ENCODE data around the gene MUC5B. TPM values are rescaled to one million over a fixed set of nuclear protein-coding genes. Genes with fewer than 3 reads are reported as not detected.
"Not testable (repeated sequence)": the region's sequence is repeated elsewhere in the genome, so short reads cannot be mapped to it uniquely, and the experiment has no call there.

Gene MUC5B, protein sequence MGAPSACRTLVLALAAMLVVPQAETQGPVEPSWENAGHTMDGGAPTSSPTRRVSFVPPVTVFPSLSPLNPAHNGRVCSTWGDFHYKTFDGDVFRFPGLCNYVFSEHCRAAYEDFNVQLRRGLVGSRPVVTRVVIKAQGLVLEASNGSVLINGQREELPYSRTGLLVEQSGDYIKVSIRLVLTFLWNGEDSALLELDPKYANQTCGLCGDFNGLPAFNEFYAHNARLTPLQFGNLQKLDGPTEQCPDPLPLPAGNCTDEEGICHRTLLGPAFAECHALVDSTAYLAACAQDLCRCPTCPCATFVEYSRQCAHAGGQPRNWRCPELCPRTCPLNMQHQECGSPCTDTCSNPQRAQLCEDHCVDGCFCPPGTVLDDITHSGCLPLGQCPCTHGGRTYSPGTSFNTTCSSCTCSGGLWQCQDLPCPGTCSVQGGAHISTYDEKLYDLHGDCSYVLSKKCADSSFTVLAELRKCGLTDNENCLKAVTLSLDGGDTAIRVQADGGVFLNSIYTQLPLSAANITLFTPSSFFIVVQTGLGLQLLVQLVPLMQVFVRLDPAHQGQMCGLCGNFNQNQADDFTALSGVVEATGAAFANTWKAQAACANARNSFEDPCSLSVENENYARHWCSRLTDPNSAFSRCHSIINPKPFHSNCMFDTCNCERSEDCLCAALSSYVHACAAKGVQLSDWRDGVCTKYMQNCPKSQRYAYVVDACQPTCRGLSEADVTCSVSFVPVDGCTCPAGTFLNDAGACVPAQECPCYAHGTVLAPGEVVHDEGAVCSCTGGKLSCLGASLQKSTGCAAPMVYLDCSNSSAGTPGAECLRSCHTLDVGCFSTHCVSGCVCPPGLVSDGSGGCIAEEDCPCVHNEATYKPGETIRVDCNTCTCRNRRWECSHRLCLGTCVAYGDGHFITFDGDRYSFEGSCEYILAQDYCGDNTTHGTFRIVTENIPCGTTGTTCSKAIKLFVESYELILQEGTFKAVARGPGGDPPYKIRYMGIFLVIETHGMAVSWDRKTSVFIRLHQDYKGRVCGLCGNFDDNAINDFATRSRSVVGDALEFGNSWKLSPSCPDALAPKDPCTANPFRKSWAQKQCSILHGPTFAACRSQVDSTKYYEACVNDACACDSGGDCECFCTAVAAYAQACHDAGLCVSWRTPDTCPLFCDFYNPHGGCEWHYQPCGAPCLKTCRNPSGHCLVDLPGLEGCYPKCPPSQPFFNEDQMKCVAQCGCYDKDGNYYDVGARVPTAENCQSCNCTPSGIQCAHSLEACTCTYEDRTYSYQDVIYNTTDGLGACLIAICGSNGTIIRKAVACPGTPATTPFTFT (N-terminal part only)
- not detected in 2 replicates for total RNA-seq
- polyA plus RNA-seq (2012), result 0.05 TPM

- no peak for DNase-seq (ENCODE audit: low read depth)
Measured at GRCh38 chr11:1222491-1223345, at the start of gene MUC5B. Gene MUC5B (plus strand): TSS chr11:1223066. CDS start chr11:1223124, 58 bp downstream.

DNA sequence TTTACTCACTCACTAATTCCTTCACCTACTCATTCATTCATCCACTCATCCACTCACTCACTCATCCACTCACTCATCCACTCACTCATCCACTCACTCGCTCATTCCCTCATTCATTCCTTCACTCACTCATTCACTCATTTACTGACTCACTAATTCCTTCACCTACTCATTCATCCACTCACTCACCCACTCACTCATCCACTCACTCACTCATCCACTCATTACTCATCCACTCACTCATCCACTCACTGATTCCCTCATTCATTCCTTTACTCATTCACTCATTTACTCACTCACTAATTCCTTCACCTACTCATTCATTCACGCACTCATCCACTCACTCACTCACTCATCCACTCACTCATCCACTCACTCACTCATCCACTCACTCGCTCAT lies 49.5 kb upstream of the MUC5B start:
- DNase-seq (ENCODE audit: low read depth), result not testable (repeated sequence)

DNA sequence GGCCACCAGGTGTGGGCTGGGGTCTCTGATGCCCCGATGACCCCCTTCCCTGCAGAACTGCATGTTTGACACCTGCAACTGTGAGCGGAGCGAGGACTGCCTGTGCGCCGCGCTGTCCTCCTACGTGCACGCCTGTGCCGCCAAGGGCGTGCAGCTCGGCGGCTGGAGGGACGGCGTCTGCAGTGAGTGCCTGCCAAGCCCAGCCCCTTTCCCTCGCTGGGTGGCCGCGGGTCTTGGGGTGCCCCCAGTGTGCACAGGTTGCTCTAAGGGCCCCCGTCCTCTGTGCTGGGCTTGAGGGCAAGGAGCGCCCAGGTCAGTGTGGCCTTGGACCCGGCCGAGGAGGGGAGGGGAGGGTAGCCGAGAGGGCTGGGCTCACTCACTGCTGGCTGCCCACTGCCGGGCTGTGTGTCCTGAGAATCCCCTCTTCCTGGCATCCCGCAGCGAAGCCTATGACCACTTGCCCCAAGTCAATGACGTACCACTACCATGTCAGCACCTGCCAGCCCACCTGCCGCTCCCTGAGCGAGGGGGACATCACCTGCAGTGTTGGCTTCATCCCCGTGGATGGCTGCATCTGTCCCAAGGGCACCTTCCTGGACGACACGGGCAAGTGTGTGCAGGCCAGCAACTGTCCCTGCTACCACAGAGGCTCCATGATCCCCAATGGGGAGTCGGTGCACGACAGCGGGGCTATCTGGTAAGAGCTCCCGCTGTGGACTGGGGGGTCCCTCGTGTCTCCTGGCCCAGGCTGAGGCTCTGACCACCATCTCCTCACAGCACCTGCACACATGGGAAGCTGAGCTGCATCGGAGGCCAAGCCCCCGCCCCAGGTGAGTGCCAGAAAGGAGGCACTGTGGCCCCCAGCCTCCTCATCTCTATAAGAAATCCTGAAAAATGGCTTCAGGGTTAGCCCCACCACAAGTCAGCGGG lies 48.2 kb upstream of the MUC5B start:
- no peak for DNase-seq (ENCODE audit: low read depth)

DNA sequence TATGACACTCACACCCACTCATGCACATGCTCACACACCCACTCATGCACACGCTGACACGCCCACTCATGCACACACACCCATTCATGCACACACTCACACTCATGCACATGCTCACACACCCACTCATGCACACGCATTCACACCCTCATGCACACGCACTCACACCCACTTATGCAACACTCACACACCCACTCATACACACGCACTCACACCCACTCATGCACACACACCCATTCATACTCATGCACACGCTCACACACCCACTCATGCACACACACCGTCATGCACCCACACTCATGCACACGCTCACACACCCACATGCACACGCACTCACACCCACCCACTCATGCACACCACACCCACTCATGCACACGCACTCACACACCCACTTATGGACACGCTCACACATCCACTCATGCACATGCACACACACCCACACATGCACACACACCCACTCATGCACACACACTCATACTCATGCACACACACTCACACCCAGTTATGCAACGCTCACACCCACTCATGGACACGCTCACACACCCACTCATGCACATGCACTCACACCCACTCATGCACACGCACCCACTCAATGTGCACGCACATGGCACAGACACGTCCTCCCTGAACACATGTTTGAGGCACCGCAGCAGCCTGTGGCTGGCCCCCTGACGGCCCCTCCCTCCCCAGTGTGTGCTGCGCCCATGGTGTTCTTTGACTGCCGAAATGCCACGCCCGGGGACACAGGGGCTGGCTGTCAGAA lies 47.2 kb upstream of the MUC5B start:
- no peak for DNase-seq (ENCODE audit: low read depth)

DNA sequence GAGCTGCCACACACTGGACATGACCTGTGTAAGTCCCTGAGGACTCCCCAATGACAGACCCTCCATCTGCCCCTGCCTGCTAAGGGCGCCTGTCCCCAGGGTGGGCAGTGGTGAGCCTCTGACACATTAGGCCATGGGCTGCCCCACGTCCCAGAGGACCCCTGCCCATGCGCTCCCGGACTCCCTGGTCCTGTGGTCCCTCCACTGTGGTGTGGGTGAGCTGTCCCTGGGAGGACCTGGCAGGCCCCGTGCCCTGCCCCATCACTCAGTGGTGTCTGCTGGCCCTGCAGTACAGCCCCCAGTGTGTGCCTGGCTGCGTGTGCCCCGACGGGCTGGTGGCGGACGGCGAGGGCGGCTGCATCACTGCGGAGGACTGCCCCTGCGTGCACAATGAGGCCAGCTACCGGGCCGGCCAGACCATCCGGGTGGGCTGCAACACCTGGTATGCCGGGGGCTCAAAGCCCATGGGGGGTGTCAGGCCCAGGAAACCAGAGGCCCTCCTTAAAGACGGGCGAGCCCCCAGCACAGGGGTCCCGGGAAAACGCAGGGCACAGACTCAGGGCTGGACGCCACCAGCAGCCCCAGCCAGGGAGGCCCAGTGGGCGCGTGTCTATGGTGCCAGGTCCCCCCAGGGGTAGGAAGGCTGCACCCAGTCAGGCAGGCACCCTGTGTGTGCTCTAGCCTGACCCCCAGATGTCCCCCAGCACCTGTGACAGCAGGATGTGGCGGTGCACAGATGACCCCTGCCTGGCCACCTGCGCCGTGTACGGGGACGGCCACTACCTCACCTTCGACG lies 46.4 kb upstream of the MUC5B start:
- DNase-seq (ENCODE audit: low read depth), result no peak

DNA sequence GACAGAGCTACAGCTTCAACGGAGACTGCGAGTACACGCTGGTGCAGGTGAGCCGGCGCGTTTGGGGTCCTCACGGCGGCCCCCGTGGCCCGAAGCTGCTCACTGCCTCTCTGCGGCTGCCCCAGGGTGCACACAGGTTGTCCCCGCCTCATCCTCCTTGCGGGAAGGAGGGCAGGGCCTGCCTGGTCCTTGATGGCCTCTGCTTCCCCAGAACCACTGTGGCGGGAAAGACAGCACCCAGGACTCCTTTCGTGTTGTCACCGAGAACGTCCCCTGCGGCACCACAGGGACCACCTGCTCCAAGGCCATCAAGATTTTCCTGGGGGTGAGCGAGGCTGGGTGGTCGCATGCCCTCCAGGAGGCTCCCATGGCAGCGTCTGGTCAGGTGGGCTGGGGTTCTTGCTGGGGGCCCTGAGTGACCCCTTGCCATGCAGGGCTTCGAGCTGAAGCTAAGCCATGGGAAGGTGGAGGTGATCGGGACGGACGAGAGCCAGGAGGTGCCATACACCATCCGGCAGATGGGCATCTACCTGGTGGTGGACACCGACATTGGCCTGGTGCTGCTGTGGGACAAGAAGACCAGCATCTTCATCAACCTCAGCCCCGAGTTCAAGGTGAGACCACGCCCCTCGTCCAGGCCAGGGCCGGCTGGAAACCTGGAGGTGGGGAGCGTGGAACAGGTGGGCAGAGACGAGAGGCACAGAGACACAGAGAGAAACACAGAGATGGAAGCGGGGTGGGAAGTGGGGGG lies 45.7 kb upstream of the MUC5B start:
- no peak for DNase-seq (ENCODE audit: low read depth)

DNA sequence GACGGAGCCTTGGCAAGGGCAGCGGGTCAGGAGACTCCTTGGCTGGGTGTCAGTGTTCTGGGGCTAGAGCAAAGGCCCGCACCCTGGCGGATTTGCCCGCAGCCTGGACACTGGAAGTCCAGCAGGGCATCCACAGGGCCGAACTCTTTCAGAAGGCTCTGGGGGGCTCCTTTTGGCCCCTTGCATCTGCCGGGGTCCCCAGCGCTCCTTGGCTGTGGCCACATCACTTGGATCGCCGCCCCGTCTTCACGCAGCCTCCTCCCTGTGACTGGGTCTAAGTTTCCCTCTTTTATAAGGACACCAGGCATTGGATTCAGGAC lies 45.1 kb upstream of the MUC5B start:
- no peak for DNase-seq (ENCODE audit: low read depth)

DNA sequence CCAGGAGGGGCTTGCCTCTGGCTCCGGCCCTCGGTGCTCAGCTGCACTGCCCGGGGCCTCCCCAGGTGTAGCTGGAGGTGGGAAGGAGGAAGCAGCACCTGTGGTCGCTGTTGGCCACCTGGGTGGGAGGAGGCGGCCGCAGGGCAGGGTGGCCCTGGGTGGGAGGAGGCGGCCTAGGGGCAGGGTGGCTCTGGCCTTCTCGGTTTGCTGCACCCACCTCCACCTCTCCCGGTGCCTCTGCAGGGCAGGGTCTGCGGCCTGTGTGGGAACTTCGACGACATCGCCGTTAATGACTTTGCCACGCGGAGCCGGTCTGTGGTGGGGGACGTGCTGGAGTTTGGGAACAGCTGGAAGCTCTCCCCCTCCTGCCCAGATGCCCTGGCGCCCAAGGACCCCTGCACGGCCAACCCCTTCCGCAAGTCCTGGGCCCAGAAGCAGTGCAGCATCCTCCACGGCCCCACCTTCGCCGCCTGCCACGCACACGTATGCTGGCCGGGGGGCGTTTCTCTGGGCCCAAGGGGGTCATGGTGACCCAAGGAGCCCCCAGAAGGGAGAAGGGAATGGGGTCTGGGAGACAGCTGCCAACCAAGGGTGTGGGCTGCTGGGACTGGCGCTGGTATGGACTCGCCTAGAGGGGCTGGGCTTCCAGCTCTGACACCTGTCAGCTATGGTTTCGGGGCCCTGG lies 44.5 kb upstream of the MUC5B start:
- no peak for DNase-seq (ENCODE audit: low read depth)

- no peak for DNase-seq (ENCODE audit: low read depth)
Measured at GRCh38 chr11:1178906-1179305, 44.0 kb upstream of the MUC5B start.

- DNase-seq (ENCODE audit: low read depth), result no peak
Measured at GRCh38 chr11:1179641-1180040, 43.2 kb upstream of the MUC5B start.

- DNase-seq (ENCODE audit: low read depth), result no peak
Measured at GRCh38 chr11:1180171-1180570, 42.7 kb upstream of the MUC5B start.

DNA sequence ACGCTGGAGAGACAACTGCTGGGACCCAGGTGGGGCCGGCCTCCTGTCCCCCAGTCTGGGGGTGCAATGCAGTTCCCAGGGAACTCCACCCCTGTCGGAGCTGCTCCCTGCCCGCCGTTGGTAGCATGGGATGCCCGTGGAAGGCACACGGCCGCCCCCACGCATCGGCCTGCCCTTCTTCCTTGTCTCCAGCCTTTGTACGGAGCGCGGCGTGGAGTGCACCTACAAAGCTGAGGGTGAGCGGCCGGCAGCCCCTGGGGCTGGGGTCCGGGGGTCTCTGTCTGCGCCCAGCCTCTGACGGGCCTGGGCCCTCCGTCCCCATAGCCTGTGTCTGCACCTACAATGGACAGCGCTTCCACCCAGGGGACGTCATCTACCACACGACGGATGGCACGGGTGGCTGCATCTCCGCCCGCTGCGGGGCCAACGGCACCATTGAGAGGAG lies 41.9 kb upstream of the MUC5B start:
- DNase-seq (ENCODE audit: low read depth), result no peak

- no peak for DNase-seq (ENCODE audit: low read depth)
Measured at GRCh38 chr11:1181420-1181819, 41.4 kb upstream of the MUC5B start.

DNA sequence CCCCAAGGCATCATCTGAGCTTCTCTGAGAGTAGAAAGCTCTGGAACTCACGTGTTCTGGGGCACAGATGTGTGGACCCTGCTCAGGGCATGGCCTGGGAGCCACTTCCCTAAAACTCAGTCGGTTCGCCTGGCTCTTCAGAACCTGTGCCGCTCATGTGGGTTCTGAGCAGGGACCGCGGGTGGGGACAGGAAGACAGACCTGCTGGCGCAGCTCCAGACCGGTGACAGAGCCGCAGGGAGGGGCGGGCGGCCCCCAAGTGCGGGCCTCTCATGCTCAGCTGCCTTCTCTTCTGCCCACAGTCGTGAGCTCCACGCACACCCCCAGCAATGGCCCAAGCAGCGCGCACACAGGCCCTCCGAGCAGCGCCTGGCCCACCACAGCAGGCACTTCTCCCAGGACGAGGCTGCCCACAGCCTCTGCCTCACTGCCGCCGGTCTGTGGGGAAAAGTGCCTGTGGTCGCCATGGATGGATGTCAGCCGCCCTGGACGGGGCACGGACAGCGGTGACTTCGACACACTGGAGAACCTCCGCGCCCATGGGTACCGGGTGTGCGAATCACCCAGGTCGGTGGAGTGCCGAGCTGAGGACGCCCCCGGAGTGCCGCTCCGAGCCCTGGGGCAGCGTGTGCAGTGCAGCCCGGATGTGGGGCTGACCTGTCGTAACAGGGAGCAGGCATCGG lies 40.9 kb upstream of the MUC5B start:
- no peak for DNase-seq (ENCODE audit: low read depth)

DNA sequence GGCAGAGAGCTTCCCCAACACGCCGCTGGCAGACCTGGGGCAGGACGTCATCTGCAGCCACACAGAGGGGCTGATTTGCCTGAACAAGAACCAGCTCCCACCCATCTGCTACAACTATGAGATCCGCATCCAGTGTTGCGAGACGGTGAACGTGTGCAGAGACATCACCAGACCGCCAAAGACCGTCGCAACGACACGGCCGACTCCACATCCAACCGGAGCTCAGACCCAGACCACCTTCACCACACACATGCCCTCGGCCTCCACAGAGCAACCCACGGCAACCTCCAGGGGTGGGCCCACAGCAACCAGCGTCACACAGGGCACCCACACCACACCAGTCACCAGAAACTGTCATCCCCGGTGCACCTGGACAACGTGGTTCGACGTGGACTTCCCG lies 38.7 kb upstream of the MUC5B start:
- not testable (repeated sequence) for DNase-seq (ENCODE audit: low read depth)
